Measurements from ENCODE around the gene NEDD4L. TPM values are rescaled to one million over a fixed set of nuclear protein-coding genes. Genes with fewer than 3 reads are reported as not detected.
A peak's percentile ranks its signal among the peaks of the same experiment; 100 is the strongest.

Gene NEDD4L
- total RNA-seq, 6 experiments from 2014 or later = 11.2 to 28.1 (median 15.7) TPM

DNA sequence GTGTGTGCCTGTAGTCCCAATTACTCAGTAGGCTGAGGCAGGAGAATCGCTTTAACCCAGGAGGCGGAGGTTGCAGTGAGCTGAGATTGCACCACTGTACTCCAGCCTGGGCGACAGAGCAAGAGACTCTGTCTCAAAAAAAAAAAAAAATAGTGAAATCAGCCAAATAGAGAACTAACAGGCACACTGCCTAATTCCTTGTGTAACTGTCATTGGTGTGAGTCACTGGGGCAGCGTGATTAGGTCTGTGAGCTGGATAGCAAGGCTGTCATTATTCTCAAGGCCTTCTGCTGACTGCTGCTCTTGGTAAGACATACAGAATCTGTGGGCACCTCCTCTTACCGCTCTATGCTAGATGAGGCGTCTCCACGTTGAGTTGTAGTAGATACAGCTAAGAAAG, 270.3 kb downstream of the NEDD4L start:
- peak; percentile 94 for DNase-seq
- no peaks in the 10 kb centered on the region for H3K9me3 Mint-ChIP-seq
- H3K4me1 Mint-ChIP-seq (ENCODE audit: low read depth) = peaks cover 26% of the 10 kb centered on the region
- H3K36me3 Mint-ChIP-seq (ENCODE audit: low read depth) = peaks cover 6% of the 10 kb centered on the region; the same call in 1 of the 2 replicates
- H3K4me3 Mint-ChIP-seq = peak overlapping the region; percentile 61
- H3K27me3 Mint-ChIP-seq (ENCODE audit: insufficient read depth) = peaks cover 2% of the 10 kb centered on the region
- peak overlapping the region; percentile 77 for H3K27ac Mint-ChIP-seq
- TF ChIP-seq, protein P1, sequence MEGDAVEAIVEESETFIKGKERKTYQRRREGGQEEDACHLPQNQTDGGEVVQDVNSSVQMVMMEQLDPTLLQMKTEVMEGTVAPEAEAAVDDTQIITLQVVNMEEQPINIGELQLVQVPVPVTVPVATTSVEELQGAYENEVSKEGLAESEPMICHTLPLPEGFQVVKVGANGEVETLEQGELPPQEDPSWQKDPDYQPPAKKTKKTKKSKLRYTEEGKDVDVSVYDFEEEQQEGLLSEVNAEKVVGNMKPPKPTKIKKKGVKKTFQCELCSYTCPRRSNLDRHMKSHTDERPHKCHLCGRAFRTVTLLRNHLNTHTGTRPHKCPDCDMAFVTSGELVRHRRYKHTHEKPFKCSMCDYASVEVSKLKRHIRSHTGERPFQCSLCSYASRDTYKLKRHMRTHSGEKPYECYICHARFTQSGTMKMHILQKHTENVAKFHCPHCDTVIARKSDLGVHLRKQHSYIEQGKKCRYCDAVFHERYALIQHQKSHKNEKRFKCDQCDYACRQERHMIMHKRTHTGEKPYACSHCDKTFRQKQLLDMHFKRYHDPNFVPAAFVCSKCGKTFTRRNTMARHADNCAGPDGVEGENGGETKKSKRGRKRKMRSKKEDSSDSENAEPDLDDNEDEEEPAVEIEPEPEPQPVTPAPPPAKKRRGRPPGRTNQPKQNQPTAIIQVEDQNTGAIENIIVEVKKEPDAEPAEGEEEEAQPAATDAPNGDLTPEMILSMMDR (IDR thresholded peaks at IDR 0.05) = no peak

DNA sequence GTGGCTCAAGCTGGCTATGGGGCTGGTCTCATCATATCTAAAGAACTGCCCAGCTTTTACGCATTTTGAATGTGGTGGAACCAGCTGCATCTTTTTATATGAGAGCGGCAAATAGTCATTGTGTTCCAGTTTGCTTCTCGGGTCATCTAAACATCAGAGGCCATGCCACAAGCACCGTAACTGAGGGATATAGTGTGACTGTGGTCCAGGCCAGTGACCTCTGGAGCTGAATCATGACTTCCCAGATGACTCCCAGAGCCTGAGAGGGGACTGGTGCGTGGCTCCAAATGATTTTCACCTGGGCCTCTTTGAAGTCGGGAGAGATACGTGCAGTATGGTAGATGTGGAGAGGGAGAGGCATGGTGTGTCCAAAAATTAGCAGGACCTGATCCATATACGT, 271.0 kb downstream of the NEDD4L start:
- H3K27ac Mint-ChIP-seq = peak overlapping the region; percentile 77; the same call in 1 of the 2 replicates
- peaks cover 26% of the 10 kb centered on the region for H3K4me1 Mint-ChIP-seq (ENCODE audit: low read depth)
- no peak overlapping the region for H3K4me3 Mint-ChIP-seq
- DNase-seq = no peak
- H3K9me3 Mint-ChIP-seq = no peaks in the 10 kb centered on the region
- TF ChIP-seq, protein P1 (IDR thresholded peaks at IDR 0.05) = no peak
- peaks cover 2% of the 10 kb centered on the region for H3K27me3 Mint-ChIP-seq (ENCODE audit: insufficient read depth)
- peaks cover 6% of the 10 kb centered on the region; the same call in 1 of the 2 replicates for H3K36me3 Mint-ChIP-seq (ENCODE audit: low read depth)

DNA sequence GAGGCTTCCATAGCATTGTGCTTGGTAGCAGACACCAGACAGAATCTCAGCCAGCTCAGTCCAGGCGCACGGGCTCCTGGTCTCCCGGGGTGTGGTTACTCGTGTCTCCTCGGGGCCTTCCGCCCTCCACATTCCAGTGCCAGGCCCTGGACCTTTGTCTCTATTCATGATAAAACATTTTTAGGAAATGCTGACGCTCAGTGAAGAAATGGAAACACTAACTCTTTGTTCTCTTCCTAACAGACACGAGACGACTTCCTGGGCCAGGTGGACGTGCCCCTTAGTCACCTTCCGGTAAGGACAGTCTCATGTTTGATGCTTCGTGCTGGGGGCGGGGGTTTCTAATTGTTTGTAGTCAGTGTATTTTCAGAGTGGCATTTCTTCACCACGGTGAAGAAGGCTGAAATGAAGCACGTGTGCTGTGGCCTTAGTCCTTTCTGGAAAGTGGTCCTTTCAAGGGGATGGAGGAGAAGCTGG, 271.8 kb downstream of the NEDD4L start:
- no peak for DNase-seq
- Mint-ChIP-seq H3K27me3 (ENCODE audit: insufficient read depth) (peaks cover 2% of the 10 kb centered on the region), H3K9me3 (no peaks in the 10 kb centered on the region), H3K4me1 (ENCODE audit: low read depth) (peaks cover 26% of the 10 kb centered on the region), H3K27ac (no peak overlapping the region), H3K4me3 (no peak overlapping the region), H3K36me3 (ENCODE audit: low read depth) (peaks cover 6% of the 10 kb centered on the region; the same call in 1 of the 2 replicates)
- TF ChIP-seq, protein P1 (IDR thresholded peaks at IDR 0.05) = no peak

DNA sequence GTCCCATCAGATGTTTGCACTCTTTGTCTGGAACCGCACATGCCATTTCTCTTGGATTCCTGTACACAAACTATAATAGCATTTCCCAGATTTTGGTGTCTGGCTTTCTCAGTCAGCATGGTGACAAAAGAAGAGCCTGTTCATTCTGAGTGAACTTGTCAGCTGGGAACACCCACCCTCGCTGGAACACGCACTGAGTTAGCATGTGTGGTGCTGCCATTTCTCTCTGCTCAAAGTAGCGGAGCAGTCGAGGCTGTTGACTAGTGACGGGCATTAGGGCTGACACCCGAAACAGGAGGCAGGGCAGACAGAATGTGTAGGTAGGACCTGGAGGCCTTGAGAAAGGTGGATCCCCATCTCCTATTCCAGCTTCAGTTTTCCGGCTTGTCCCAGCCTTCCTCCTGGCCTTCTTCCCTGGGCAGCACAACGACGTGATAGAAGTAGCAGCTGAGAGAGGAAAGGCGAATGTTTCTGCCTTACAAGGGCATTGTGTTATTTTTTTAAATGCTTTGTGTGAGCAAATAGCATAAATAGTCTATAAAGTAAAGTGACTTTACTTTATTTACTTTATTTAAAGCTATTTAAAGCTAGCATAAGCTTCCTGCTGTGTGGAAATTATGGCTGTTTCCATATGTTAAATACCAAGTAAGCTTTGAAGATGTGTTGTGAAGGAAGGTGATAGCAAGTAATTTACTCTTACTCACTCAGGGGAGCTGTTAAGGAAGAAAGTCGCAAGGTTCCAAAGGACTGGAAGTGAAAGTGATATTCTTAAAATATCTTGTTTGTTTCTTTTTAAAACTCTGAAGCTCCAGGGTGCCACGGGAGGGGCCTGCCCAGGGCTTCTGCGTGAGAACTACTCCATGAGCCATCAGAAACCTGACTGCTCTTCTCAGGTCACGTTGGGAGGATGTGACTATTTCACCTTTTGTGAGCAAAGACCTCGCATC, 272.6 kb downstream of the NEDD4L start:
- no peak for DNase-seq
- H3K4me3 Mint-ChIP-seq = no peak overlapping the region
- H3K4me1 Mint-ChIP-seq (ENCODE audit: low read depth) = peaks cover 34% of the 10 kb centered on the region
- H3K27ac Mint-ChIP-seq = no peak overlapping the region
- H3K36me3 Mint-ChIP-seq (ENCODE audit: low read depth) = peaks cover 6% of the 10 kb centered on the region; the same call in 1 of the 2 replicates
- peaks cover 2% of the 10 kb centered on the region for H3K27me3 Mint-ChIP-seq (ENCODE audit: insufficient read depth)
- no peaks in the 10 kb centered on the region for H3K9me3 Mint-ChIP-seq
- TF ChIP-seq, protein P1 (IDR thresholded peaks at IDR 0.05) = no peak

DNA sequence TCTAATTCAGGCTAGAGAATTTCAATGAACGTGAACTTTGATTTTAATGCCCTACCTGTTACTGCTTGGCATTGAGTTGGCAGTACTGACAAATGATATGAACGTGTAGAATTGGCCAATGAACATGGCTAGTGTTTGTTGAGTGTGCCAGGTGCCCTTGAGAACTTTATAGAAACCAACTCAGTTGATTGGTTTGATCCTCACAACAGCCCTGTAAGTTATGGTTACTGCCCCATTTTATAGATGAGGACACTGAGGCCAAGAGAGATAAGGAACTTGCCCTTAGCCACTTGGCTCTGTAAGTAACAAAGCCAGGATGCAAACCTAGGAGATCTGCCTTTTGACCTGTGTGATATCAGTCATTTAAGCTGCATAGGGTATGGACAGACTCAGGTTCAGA, 275.7 kb downstream of the NEDD4L start:
- no peak overlapping the region for H3K4me3 Mint-ChIP-seq
- H3K27ac Mint-ChIP-seq = no peak overlapping the region
- H3K4me1 Mint-ChIP-seq (ENCODE audit: low read depth) = peaks cover 29% of the 10 kb centered on the region
- no peak for DNase-seq
- TF ChIP-seq, protein P1 (IDR thresholded peaks at IDR 0.05) = no peak
- no peaks in the 10 kb centered on the region for H3K9me3 Mint-ChIP-seq
- peaks cover 6% of the 10 kb centered on the region; the same call in 1 of the 2 replicates for H3K36me3 Mint-ChIP-seq (ENCODE audit: low read depth)
- peaks cover 2% of the 10 kb centered on the region for H3K27me3 Mint-ChIP-seq (ENCODE audit: insufficient read depth)
